HepG2 (cell line): ENCODE measurements around the gene CCNQ. TPM values are rescaled to one million over a fixed set of nuclear protein-coding genes. Genes with fewer than 3 reads are reported as not detected.

ENCODE experiments used
- ATAC-seq: fragments of 200-7000 bp; cut with Tn5 transposase; 3 replicates; pipeline ENCODE4 v1.9.1; 2020; ENCODE audit warnings: mild to moderate bottlenecking, moderate library complexity
- BruUV-seq: library from RNA; stranded (reverse); fragments of 400-500 nt; replicated peaks from 2 replicates; lab custom pipeline; 2021; lab: Mats Ljungman, UMichigan
- CTCF ChIA-PET: fragments of 300-600 bp; formaldehyde crosslinking; extraction: SDS; loops from one replicate; lab custom pipeline; 2021; ENCODE audit warnings: low total read pairs, inconsistent platforms, low intra/inter-chr PET ratio; lab: Yijun Ruan, JAX
- POLR2A ChIA-PET: fragments of 350-600 bp; sonication (Branson Sonifier 250); formaldehyde crosslinking; loops from one replicate; lab custom pipeline; 2020; ENCODE audit warnings: antibody characterized with exemption, inconsistent platforms; lab: Yijun Ruan, JAX
- DNase-seq: peaks from one replicate; pipeline ENCODE4 v3.0.0-alpha.2; 2015; ENCODE audit warnings: low spot score
- FAIRE-seq: peaks from 3 replicates; lab custom pipeline; 2011; peaks lifted over from hg19 to GRCh38; lab: Jason Lieb, UNC
- H2AFZ ChIP-seq: one replicate; pipeline ENCODE4 v1.6.1; 2011; ENCODE audit warnings: low read length, inconsistent platforms
- H3K27ac ChIP-seq: fragments of 300-600 bp; 3 replicates; pipeline ENCODE4 v1.8.0; 2011; ENCODE audit warnings: mixed run types, mild to moderate bottlenecking, mixed read lengths, low read length, inconsistent platforms; ENCODE audit not compliant: insufficient read depth; ENCODE audit errors: extremely low read length
- H3K27me3 ChIP-seq, 2 experiments: fragments of 200-600 bp in 1 of 2; 2 replicates in 1 of 2; 3 replicates in 1 of 2; pipeline versions ENCODE4 v1.6.0 to v1.8.0; 2011; ENCODE audit warnings: low read length in 2 of 2, mild to moderate bottlenecking in 2 of 2, moderate library complexity in 2 of 2, inconsistent platforms in 1 of 2; ENCODE audit not compliant: insufficient read depth in 2 of 2, control insufficient read depth in 1 of 2
- H3K36me3 ChIP-seq, 2 experiments: fragments of 200-600 bp in 1 of 2; replicated peaks in 1 of 2; 2 replicates in 1 of 2; 3 replicates in 1 of 2; pipeline versions ENCODE4 v1.5.1 to v1.8.0; 2011; ENCODE audit warnings: low read length in 2 of 2, inconsistent platforms in 1 of 2; ENCODE audit not compliant: insufficient read depth in 2 of 2, control insufficient read depth in 1 of 2
- H3K4me1 ChIP-seq: 2 replicates; pipeline ENCODE4 v1.5.1; 2012; ENCODE audit warnings: low read length, inconsistent platforms; ENCODE audit not compliant: insufficient read depth
- H3K4me2 ChIP-seq: 2 replicates; pipeline ENCODE4 v1.6.0; 2011; ENCODE audit warnings: low read depth, low read length, inconsistent platforms
- H3K4me3 ChIP-seq, 3 experiments: fragments of 200-600 bp in 1 of 3; sonication (generic), shearing (Covaris generic) in 1 of 3; replicated peaks in 1 of 3; 2 replicates each; pipeline ENCODE4 v1.5.1; 2011 to 2016; ENCODE audit warnings: low read length in 3 of 3, inconsistent platforms in 2 of 3, low read depth in 2 of 3, mild to moderate bottlenecking in 2 of 3, control low read depth in 1 of 3, mixed read lengths in 1 of 3; ENCODE audit not compliant: insufficient read depth in 1 of 3
- H3K79me2 ChIP-seq: one replicate; pipeline ENCODE4 v1.6.1; 2011; ENCODE audit warnings: low read length, inconsistent platforms; ENCODE audit not compliant: insufficient read depth
- H3K9ac ChIP-seq: 2 replicates; pipeline ENCODE4 v1.6.0; 2011; ENCODE audit warnings: mild to moderate bottlenecking, low read depth, low read length, inconsistent platforms; ENCODE audit not compliant: insufficient read depth
- H3K9me3 ChIP-seq: 2 replicates; pipeline ENCODE4 v1.5.1; 2012; ENCODE audit warnings: mild to moderate bottlenecking, low read length
- H4K20me1 ChIP-seq: 2 replicates; pipeline ENCODE4 v1.6.0; 2011; ENCODE audit warnings: inconsistent platforms, mild to moderate bottlenecking, low read length, moderate library complexity; ENCODE audit not compliant: insufficient read depth
- ARHGAP35 ChIP-seq: sonication (generic); formaldehyde crosslinking; IDR thresholded peaks from 2 replicates; pipeline ENCODE4 v1.9.0; 2022; ENCODE audit warnings: mild to moderate bottlenecking, inconsistent platforms, moderate library complexity, missing genetic modification reagents, borderline replicate concordance
- CEBPZ ChIP-seq: IDR thresholded peaks from 2 replicates; pipeline ENCODE4 v1.6.1; 2012; ENCODE audit warnings: low read length, improper control_type of control experiment
- FOXM1 ChIP-seq: sonication (generic); formaldehyde crosslinking; IDR thresholded peaks from 2 replicates; pipeline ENCODE4 v1.5.0; 2020; ENCODE audit warnings: missing genetic modification reagents
- FOXP1 ChIP-seq, 2 experiments: fragments of 450-650 bp in 1 of 2; IDR thresholded peaks; 2 replicates each; pipeline ENCODE4 v1.6.1; 2017 to 2018; ENCODE audit warnings: antibody characterized with exemption in 1 of 2
- GATA4 ChIP-seq: sonication (generic); IDR thresholded peaks from 2 replicates; pipeline ENCODE4 v1.6.1; 2016; ENCODE audit warnings: antibody characterized with exemption, low read depth, borderline replicate concordance
- KDM4B ChIP-seq: sonication (generic); formaldehyde crosslinking; IDR thresholded peaks from 2 replicates; pipeline ENCODE4 v1.4.0; 2020; ENCODE audit warnings: missing genetic modification reagents
- WIZ ChIP-seq: sonication (generic); formaldehyde crosslinking; IDR thresholded peaks from 2 replicates; pipeline ENCODE4 v1.5.1; 2020; ENCODE audit warnings: mild to moderate bottlenecking, missing genetic modification reagents
- ZNF263 ChIP-seq: sonication (generic); formaldehyde crosslinking; IDR thresholded peaks from 2 replicates; pipeline ENCODE4 v1.4.0; 2020; ENCODE audit warnings: missing genetic modification reagents
- ZNF280D ChIP-seq: sonication (generic); formaldehyde crosslinking; IDR thresholded peaks from 2 replicates; pipeline ENCODE4 v1.5.1; 2020; ENCODE audit warnings: mild to moderate bottlenecking, missing genetic modification reagents
- ZNF589 ChIP-seq: sonication (generic); formaldehyde crosslinking; conservative IDR thresholded peaks from 2 replicates; pipeline ENCODE4 v1.8.0; 2022; ENCODE audit warnings: mild to moderate bottlenecking, moderate library complexity, missing genetic modification reagents
- ZNF670 ChIP-seq: sonication (generic); formaldehyde crosslinking; IDR thresholded peaks from 2 replicates; pipeline ENCODE4 v1.8.0; 2022; ENCODE audit warnings: mild to moderate bottlenecking, missing genetic modification reagents, borderline replicate concordance
- ZNF839 ChIP-seq: sonication (generic); formaldehyde crosslinking; IDR thresholded peaks from 2 replicates; pipeline ENCODE4 v1.4.0; 2020; ENCODE audit warnings: missing genetic modification reagents, mild to moderate bottlenecking, borderline replicate concordance
- ZNF841 ChIP-seq: sonication (generic); formaldehyde crosslinking; IDR thresholded peaks from 2 replicates; pipeline ENCODE4 v1.8.1; 2023; ENCODE audit warnings: missing genetic modification reagents, borderline replicate concordance
- WGBS: methylation state at CpG from one replicate; pipeline ENCODE4 v1.1.6; 2017; ENCODE audit warnings: low lambda C conversion rate; 5-methylcytosine and 5-hydroxymethylcytosine counted together
- in situ Hi-C: cut with HindIII; loops from 2 replicates; pipeline ENCODE4 v1.10.0; 2017; ENCODE audit warnings: low pct_unique_long_range_greater_than_20kb; ENCODE audit not compliant: extremely low pct_ligation_motif_present
- intact Hi-C: fragments of 100-400 bp; cut with micrococcal nuclease; formaldehyde crosslinking; loops from one replicate; pipeline ENCODE4 v1.10.0; 2022; ENCODE audit not compliant: unreplicated experiment
- polyA plus RNA-seq, 8 experiments: library from polyadenylated mRNA; depleted of rRNA in 3 of 8; stranded (reverse) in 7 of 8; unstranded in 1 of 8; fragments of >200 nt; fragmentation: Illumina TruSeq in 4 of 8; extraction: Trizol in 4 of 8; gene quantifications; 2 replicates each; pipeline versions ENCODE4 v1.2.1 to v1.2.3, GENCODE V29; 2011 to 2016; ENCODE audit warnings: low read depth in 4 of 8, missing spikeins in 1 of 8, mixed read lengths in 1 of 8; ENCODE audit not compliant: insufficient read depth in 1 of 8
- total RNA-seq, 5 experiments: library from RNA; depleted of rRNA; stranded (reverse); fragments of >200 nt; fragmentation: Illumina TruSeq; extraction: Trizol; gene quantifications; 2 replicates each; pipeline ENCODE4 v1.2.3, GENCODE V29; 2016; ENCODE audit warnings: low read depth in 1 of 5

The CCNQ gene
- total and polyA plus RNA-seq, 2 of the 13 experiments (the other 11 are each of a cell fraction or from before 2014, with no cell fraction given) = 15.0 to 25.5 TPM

- no peak overlapping the region for H3K4me3 ChIP-seq
- BruUV-seq = no TSS peak
- no peak overlapping the region for H3K27ac ChIP-seq
- no peak overlapping the region for H3K4me2 ChIP-seq
- H3K4me1 ChIP-seq = 0 out of 2 replicates have a peak, but pooled peaks cover 16% of the 10 kb centered on the region
- ChIA-PET CTCF (no interaction called here), POLR2A (no interaction called here)
- ATAC-seq (no peak), FAIRE-seq (no peak), DNase-seq (no peak)
- no peak overlapping the region for H2AFZ ChIP-seq
- H3K9me3 ChIP-seq = no peaks in the 10 kb centered on the region
- intact Hi-C loops = no loop called here
- peaks cover 10 to 24% of the 10 kb centered on the region in 2 experiments; a peak in 2 of 5 replicates for H3K27me3 ChIP-seq
- no peaks in the 10 kb centered on the region for H3K36me3 ChIP-seq
- 8% methylated on average over 3 of the region's 7 CpGs for WGBS
- H3K9ac ChIP-seq = no peak overlapping the region
- no peaks in the 10 kb centered on the region for H3K79me2 ChIP-seq
- in situ Hi-C loops = no loop called here
- TF ChIP-seq WIZ = no peak
- TF ChIP-seq ZNF841 (CRISPR knock-in tag) = no peak
- TF ChIP-seq ZNF670 (CRISPR knock-in tag) = no peak
- no peaks in the 10 kb centered on the region for H4K20me1 ChIP-seq
These were observed 51.7 kb downstream of the CCNQ start for GRCh38 chrX:153547195-153547594.

GRCh38 chrX:153546386-153546785, 52.6 kb downstream of the CCNQ start:
- no peak overlapping the region for H3K4me3 ChIP-seq
- no peaks in the 10 kb centered on the region for H4K20me1 ChIP-seq
- no CpG with 5 or more reads among the region's 11 CpGs for WGBS
- no peaks in the 10 kb centered on the region for H3K79me2 ChIP-seq
- ChIA-PET CTCF (no interaction called here), POLR2A (no interaction called here)
- H3K9ac ChIP-seq = no peak overlapping the region
- peaks cover 10 to 25% of the 10 kb centered on the region in 2 experiments; a peak in 3 of 5 replicates for H3K27me3 ChIP-seq
- 0 out of 2 replicates have a peak, but pooled peaks cover 16% of the 10 kb centered on the region for H3K4me1 ChIP-seq
- intact Hi-C loops = no loop called here
- H3K36me3 ChIP-seq = no peaks in the 10 kb centered on the region
- no peak for DNase-seq
- no TSS peak for BruUV-seq
- in situ Hi-C loops = no loop called here
- FAIRE-seq = no peak
- no peak for ATAC-seq
- H3K9me3 ChIP-seq = no peaks in the 10 kb centered on the region
- H3K27ac ChIP-seq = no peak overlapping the region
- H3K4me2 ChIP-seq = no peak overlapping the region
- no peak overlapping the region for H2AFZ ChIP-seq
- TF ChIP-seq CEBPZ (no peak), ZNF280D (CRISPR knock-in tag) (no peak), GATA4 (no peak), ZNF263 (CRISPR knock-in tag) (no peak), FOXP1 (IDR thresholded peaks at IDR 0.05) (no peak), FOXP1 (CRISPR knock-in tag; IDR thresholded peaks at IDR 0.05) (no peak), ZNF839 (CRISPR knock-in tag) (no peak), ARHGAP35 (CRISPR knock-in tag) (no peak), ZNF589 (CRISPR knock-in tag) (no peak), FOXM1 (CRISPR knock-in tag) (no peak), KDM4B (CRISPR knock-in tag) (no peak)
